HUES48 (cell line): ENCODE data around the gene OR10H1.
"Not testable (repeated sequence)": the region's sequence is repeated elsewhere in the genome, so short reads cannot be mapped to it uniquely, and the experiment has no call there.

Experiments used
- H3K27ac ChIP-seq: one replicate; pipeline ENCODE4 v1.7.0; 2013; ENCODE audit warnings: low read depth, low read length, inconsistent platforms
- H3K27me3 ChIP-seq: 2 replicates; pipeline ENCODE4 v1.6.1; 2013; ENCODE audit warnings: mild to moderate bottlenecking, low read length; ENCODE audit not compliant: control insufficient read depth, insufficient read depth
- H3K36me3 ChIP-seq: 2 replicates; pipeline ENCODE4 v1.6.1; 2013; ENCODE audit warnings: low read length; ENCODE audit not compliant: control insufficient read depth, insufficient read depth
- H3K4me1 ChIP-seq: 2 replicates; pipeline ENCODE4 v1.6.1; 2013; ENCODE audit warnings: mild to moderate bottlenecking, low read length; ENCODE audit not compliant: control insufficient read depth, insufficient read depth
- H3K4me3 ChIP-seq: 2 replicates; pipeline ENCODE4 v1.5.1; 2013; ENCODE audit warnings: mild to moderate bottlenecking, low read depth, low read length
- H3K9ac ChIP-seq: 2 replicates; pipeline ENCODE4 v1.6.1; 2013; ENCODE audit warnings: mild to moderate bottlenecking, low read depth, low read length, moderate library complexity
- H3K9me3 ChIP-seq: 2 replicates; pipeline ENCODE4 v1.6.1; 2013; ENCODE audit warnings: low read length; ENCODE audit not compliant: control insufficient read depth, insufficient read depth

The OR10H1 gene

GRCh38 chr19:15828611-15829305, 13.3 kb upstream of the OR10H1 start:
- H3K4me1 ChIP-seq: not testable (repeated sequence)

GRCh38 chr19:15828121-15828610, 12.7 kb upstream of the OR10H1 start:
- no peak overlapping the region for H3K9ac ChIP-seq
- H3K36me3 ChIP-seq: no peaks in the 10 kb centered on the region
- H3K27ac ChIP-seq: no peak overlapping the region
- H3K4me3 ChIP-seq: no peak overlapping the region
- H3K9me3 ChIP-seq: peaks cover 90% of the 10 kb centered on the region
- no peaks in the 10 kb centered on the region for H3K4me1 ChIP-seq
- no peaks in the 10 kb centered on the region for H3K27me3 ChIP-seq

More at GRCh38 chr19:15828611-15829305, 13.3 kb upstream of the OR10H1 start:
- H3K36me3 ChIP-seq, H3K27ac ChIP-seq, H3K27me3 ChIP-seq, H3K4me3 ChIP-seq, H3K9ac ChIP-seq: not testable (repeated sequence)
- H3K9me3 ChIP-seq: peaks cover 89% of the 10 kb centered on the region

GRCh38 chr19:15825753-15826152, 10.3 kb upstream of the OR10H1 start:
- Histone ChIP-seq H3K36me3 (no peaks in the 10 kb centered on the region), H3K27ac (no peak overlapping the region), H3K9me3 (peaks cover 88% of the 10 kb centered on the region), H3K4me1 (no peaks in the 10 kb centered on the region), H3K4me3 (no peak overlapping the region), H3K27me3 (no peaks in the 10 kb centered on the region), H3K9ac (no peak overlapping the region)

GRCh38 chr19:15820646-15821045, 5.2 kb upstream of the OR10H1 start:
- Histone ChIP-seq H3K4me1 (no peaks in the 10 kb centered on the region), H3K36me3 (no peaks in the 10 kb centered on the region), H3K9me3 (peaks cover 85% of the 10 kb centered on the region), H3K9ac (no peak overlapping the region), H3K27me3 (no peaks in the 10 kb centered on the region), H3K27ac (no peak overlapping the region), H3K4me3 (no peak overlapping the region)

- Histone ChIP-seq H3K9me3 (peaks cover 90% of the 10 kb centered on the region), H3K27me3 (no peaks in the 10 kb centered on the region), H3K36me3 (no peaks in the 10 kb centered on the region), H3K4me1 (no peaks in the 10 kb centered on the region), H3K9ac (no peak overlapping the region), H3K4me3 (no peak overlapping the region), H3K27ac (no peak overlapping the region)
These were observed 1.5 kb downstream of the OR10H1 start for GRCh38 chr19:15813916-15814315.

- H3K9me3 ChIP-seq: peaks cover 87% of the 10 kb centered on the region
- no peaks in the 10 kb centered on the region for H3K4me1 ChIP-seq
- no peaks in the 10 kb centered on the region for H3K36me3 ChIP-seq
- no peak overlapping the region for H3K27ac ChIP-seq
- H3K4me3 ChIP-seq: peak overlapping the region; percentile 6; the same call in 1 of the 2 replicates
- H3K9ac ChIP-seq: no peak overlapping the region
- H3K27me3 ChIP-seq: no peaks in the 10 kb centered on the region
These were observed 3.3 kb downstream of the OR10H1 start for GRCh38 chr19:15812060-15812722.

- Histone ChIP-seq H3K9me3 (peaks cover 88% of the 10 kb centered on the region), H3K4me3 (peak overlapping the region; percentile 6; the same call in 1 of the 2 replicates), H3K27me3 (no peaks in the 10 kb centered on the region), H3K9ac (no peak overlapping the region), H3K36me3 (no peaks in the 10 kb centered on the region), H3K4me1 (no peaks in the 10 kb centered on the region), H3K27ac (no peak overlapping the region)
These were observed 4.0 kb downstream of the OR10H1 start for GRCh38 chr19:15811476-15811875.

GRCh38 chr19:15810335-15810734, 5.1 kb downstream of the OR10H1 start:
- Histone ChIP-seq H3K27me3 (no peaks in the 10 kb centered on the region), H3K4me1 (no peaks in the 10 kb centered on the region), H3K36me3 (no peaks in the 10 kb centered on the region), H3K4me3 (no peak overlapping the region), H3K9me3 (peaks cover 87% of the 10 kb centered on the region), H3K27ac (no peak overlapping the region), H3K9ac (no peak overlapping the region)

GRCh38 chr19:15794279-15794678, 21.2 kb downstream of the OR10H1 start:
- H3K27ac ChIP-seq, H3K9ac ChIP-seq, H3K27me3 ChIP-seq, H3K4me1 ChIP-seq, H3K36me3 ChIP-seq, H3K4me3 ChIP-seq: not testable (repeated sequence)
- H3K9me3 ChIP-seq: peaks cover 77% of the 10 kb centered on the region

GRCh38 chr19:15790096-15790495, 25.4 kb downstream of the OR10H1 start:
- no peaks in the 10 kb centered on the region for H3K4me1 ChIP-seq
- no peak overlapping the region for H3K9ac ChIP-seq
- no peak overlapping the region for H3K4me3 ChIP-seq
- peaks cover 72% of the 10 kb centered on the region for H3K9me3 ChIP-seq
- no peaks in the 10 kb centered on the region for H3K36me3 ChIP-seq
- H3K27me3 ChIP-seq: no peaks in the 10 kb centered on the region
- no peak overlapping the region for H3K27ac ChIP-seq

GRCh38 chr19:15788594-15789270, 26.7 kb downstream of the OR10H1 start:
- Histone ChIP-seq H3K36me3 (no peaks in the 10 kb centered on the region), H3K27me3 (no peaks in the 10 kb centered on the region), H3K4me1 (no peaks in the 10 kb centered on the region), H3K4me3 (no peak overlapping the region), H3K27ac (no peak overlapping the region), H3K9me3 (peaks cover 68% of the 10 kb centered on the region), H3K9ac (no peak overlapping the region)
